Coronary artery (tissue), 2 donors: ENCODE results near the gene DNALI1.
"Not testable (repeated sequence)": the region's sequence is repeated elsewhere in the genome, so short reads cannot be mapped to it uniquely, and the experiment has no call there.

Experiments
- DNase-seq: peaks from one replicate; pipeline ENCODE4 v3.0.0-alpha.2; 2017; ENCODE audit warnings: low spot score
- H3K27ac ChIP-seq, 2 donors: fragments of 200-600 bp; sonication (generic); one replicate each; pipeline ENCODE4 v1.5.1; 2016 to 2019
- H3K4me3 ChIP-seq: fragments of 200-600 bp; sonication (generic); 2 replicates; pipeline ENCODE4 v1.5.1; 2016; ENCODE audit warnings: mild to moderate bottlenecking, moderate library complexity
- CTCF ChIP-seq: fragments of 200-600 bp; sonication (generic); IDR thresholded peaks from one replicate; pipeline ENCODE4 v1.5.1; 2019; ENCODE audit warnings: antibody characterized with exemption

DNALI1 gene

DNA sequence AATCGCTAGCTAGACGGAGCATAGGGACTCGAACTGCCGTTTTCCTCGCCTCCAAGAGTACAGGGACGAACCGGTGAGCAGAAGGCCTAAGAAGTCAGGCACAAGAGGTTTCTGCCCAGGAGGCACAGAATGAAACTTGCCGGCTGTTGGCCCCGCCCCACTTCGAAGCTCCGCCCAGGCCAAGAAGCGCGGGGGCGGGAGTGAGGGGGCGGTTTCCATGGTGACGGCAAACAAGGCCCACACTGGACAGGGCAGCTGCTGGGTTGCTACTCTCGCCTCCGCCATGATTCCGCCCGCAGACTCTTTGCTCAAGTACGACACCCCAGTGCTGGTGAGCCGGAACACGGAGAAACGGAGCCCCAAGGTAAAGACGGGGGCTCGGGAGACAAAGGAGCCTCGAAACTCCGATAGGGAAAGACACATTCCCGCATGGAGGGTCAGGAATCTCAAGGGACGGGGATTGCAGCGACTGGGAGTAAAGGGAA lies at the start of gene DNALI1:
TSS of gene DNALI1 (plus strand) at position 229 of the 485 bp plus-strand sequence. CDS start at position 284, 55 bp downstream.
- DNase-seq = peak; percentile 94
- Histone ChIP-seq H3K4me3 (peak within 1 kb of the TSS; percentile 61), H3K27ac (peak within 1 kb of the TSS in 1 of 2 donors; percentile 78)
- TF ChIP-seq CTCF = no peak

DNA sequence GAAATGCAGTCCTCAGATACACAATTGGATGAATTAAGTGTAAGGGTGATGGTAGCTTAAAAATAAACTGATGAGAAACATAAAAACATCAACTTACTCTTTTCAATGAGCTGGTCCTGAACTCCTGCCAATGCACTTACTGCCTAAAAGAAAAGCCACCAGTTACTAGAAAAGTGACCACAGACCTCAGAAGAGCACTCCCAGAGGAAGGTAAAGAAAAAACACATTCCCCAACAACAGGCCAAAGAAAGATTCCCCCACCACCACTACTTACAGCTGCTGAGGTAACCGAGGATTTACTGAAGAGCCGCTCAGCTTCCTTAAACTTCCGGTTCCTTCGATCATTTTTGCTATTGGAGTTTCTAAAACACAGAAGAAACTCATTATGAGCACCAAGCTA lies 47.6 kb upstream of the DNALI1 start:
- H3K4me3 ChIP-seq = no peak overlapping the region
- no peak for DNase-seq
- no peak overlapping the region for H3K27ac ChIP-seq
- no peak for TF ChIP-seq CTCF

DNA sequence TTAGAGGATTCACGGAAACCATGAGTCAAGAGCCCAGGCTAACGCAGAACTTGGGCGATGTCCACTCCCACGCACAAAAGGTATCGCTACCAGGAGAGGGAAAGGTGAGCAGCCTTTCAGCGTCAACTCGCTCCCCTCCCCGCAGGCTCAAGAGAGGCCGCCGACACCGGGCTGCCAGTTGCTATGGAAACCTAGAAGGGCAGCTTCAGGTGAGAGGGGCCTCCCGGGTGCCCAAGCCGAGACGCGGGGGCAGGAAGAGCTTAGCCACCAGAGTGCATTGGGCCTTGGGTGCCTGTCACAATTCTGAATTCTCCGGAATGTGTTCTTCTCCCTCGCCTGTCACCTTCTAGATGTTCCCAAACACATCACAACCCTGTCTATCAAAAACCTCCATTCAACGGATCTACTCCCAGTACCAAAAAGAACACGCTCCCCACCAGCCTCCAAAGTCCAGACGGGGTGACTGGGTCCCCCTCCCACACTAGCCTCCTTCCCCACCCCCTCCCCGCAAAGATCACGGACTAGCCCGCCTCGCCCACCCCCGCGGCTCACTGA lies 42.9 kb upstream of the DNALI1 start:
- H3K27ac ChIP-seq = peak overlapping the region; percentile 82 to 96
- H3K4me3 ChIP-seq = peak overlapping the region; percentile 98
- DNase-seq = no peak
- no peak for TF ChIP-seq CTCF

DNA sequence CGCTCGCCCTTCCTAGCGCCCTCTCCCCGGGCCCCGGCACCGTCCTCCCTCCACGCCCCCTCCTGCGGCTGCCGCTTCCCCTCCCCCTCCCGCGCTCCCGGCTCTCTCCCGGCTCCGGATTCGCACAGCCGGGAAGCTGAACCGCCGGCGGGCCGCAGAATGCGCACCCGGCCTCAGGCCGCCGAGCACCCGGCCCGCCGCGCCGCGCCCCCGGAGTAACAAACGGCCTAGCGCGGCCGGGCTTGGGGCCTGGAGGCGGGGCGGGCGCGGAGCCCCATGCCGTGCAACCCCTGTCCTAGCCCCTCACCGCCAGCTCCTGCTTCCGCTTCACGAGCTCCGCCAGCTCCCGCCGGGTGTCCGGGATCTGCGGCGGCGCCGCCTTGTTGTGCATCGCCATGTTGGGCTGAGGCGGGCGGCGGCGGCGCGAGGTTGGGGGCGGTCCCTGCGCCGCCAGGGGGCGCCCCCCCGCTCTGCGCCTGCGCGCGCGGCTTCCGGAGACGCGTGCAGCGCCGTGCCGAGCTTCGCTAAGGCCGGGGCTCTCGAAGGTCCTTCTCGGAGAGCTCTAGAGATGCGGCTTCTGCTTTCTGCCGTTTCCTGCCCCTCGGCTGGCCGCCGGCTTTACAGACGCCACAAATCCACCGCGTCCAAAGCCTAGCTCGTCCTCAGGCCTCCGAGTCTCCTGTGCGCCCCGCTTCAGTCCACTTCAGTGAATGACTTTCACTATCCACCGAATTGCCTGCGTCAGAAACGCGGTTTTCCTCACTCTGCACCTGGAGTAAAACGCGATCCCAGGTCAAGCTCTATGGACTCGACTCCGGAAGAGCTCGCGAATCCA lies 42.2 kb upstream of the DNALI1 start, which contains the start of gene MEAF6:
TSS of gene MEAF6 (minus strand) at position 417 of the 835 bp plus-strand sequence. CDS start at position 397, 20 bp downstream.
- peak; percentile 87 for DNase-seq
- H3K27ac ChIP-seq = peak within 1 kb of the TSS; percentile 82 to 96
- H3K4me3 ChIP-seq = peak within 1 kb of the TSS; percentile 98
- TF ChIP-seq CTCF = peak; percentile 75

DNA sequence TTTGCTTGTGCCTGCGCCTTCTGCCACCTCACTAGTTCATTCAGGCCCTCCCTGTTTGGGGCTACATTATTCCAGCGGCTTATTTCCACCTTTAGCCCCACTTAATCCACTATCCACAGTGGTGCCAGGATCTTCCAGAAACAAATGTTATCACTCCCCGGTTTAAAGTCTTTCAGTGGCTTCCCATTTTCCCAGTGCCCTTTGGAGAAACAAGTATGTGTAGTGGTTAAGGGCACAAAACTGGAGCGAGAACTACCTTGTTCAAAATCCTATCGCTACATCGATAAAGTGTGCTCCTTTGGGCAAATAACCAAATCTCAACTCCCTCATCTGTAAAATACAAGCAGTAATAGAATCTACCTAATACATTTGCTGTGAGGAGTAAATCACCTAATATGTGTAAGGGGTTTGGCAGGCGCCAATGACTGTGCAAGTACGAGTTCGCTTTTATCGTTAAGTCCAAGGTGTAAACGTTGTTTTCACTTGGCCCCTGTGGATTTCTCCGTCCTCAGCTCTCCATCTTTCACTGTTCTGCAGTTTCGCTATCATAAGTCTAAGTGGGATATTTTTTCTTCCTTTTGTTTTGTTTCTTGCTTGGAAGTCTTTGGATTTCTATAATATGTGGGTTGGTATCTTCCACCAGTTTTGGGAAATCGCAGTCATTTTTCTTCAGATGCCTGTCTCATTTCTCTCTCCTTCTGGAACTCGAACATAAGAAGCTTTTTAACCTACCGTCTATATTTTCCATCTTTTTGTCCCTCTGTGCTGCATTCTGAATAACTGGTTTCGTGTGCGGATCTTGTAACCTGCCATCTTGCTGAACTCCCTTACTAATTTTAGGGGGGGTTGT lies 41.3 kb upstream of the DNALI1 start:
- H3K4me3 ChIP-seq = peak overlapping the region; percentile 98
- TF ChIP-seq CTCF = no peak
- peak overlapping the region; percentile 82 to 96 for H3K27ac ChIP-seq
- no peak for DNase-seq

- no peak for DNase-seq
- H3K27ac ChIP-seq = no peak overlapping the region
- no peak overlapping the region for H3K4me3 ChIP-seq
- TF ChIP-seq CTCF = no peak
These were observed 39.2 kb upstream of the DNALI1 start for GRCh38 chr1:37517569-37517968.

GRCh38 chr1:37518241-37518640 lies 38.5 kb upstream of the DNALI1 start:
- not testable (repeated sequence) for DNase-seq, H3K27ac ChIP-seq, H3K4me3 ChIP-seq

- not testable (repeated sequence) for DNase-seq, H3K27ac ChIP-seq, H3K4me3 ChIP-seq
These were observed 37.8 kb upstream of the DNALI1 start for GRCh38 chr1:37518929-37519328.
